PC-9 (cell line): ENCODE measurements around the gene PMIS2. TPM values are rescaled to one million over a fixed set of nuclear protein-coding genes. Genes with fewer than 3 reads are reported as not detected.

ENCODE experiments used
- BruUV-seq: library from RNA; stranded (reverse); fragments of 400-500 nt; replicated peaks from 2 replicates; lab custom pipeline; 2021; lab: Mats Ljungman, UMichigan
- CTCF ChIA-PET: fragments of 300-600 bp; sonication (Branson Sonifier 250); formaldehyde crosslinking; loops from one replicate; lab custom pipeline; 2022; ENCODE audit warnings: antibody characterized with exemption; lab: Charles Lee
- POLR2A ChIA-PET: fragments of 300-600 bp; sonication (Branson Sonifier 250); formaldehyde crosslinking; loops from one replicate; lab custom pipeline; 2022; ENCODE audit warnings: antibody characterized with exemption; ENCODE audit not compliant: unreplicated experiment; lab: Charles Lee
- DNase-seq, 2 experiments: peaks; one replicate each; pipeline versions ENCODE4 v3.0.0 to v3.0.0-alpha.2; 2015 to 2022; ENCODE audit warnings: mixed read lengths in 1 of 2
- H2AFZ ChIP-seq: fragments of 200-600 bp; sonication (generic); 2 replicates; pipeline ENCODE4 v1.8.1; 2017; ENCODE audit warnings: antibody characterized with exemption
- H3F3A ChIP-seq: fragments of 200-600 bp; sonication (generic); 2 replicates; pipeline ENCODE4 v1.8.1; 2017; ENCODE audit warnings: antibody characterized with exemption, mild to moderate bottlenecking, low read depth; ENCODE audit not compliant: insufficient read depth
- H3K27ac ChIP-seq: fragments of 200-600 bp; sonication (generic); 2 replicates; pipeline ENCODE4 v1.6.1; 2016; ENCODE audit warnings: mixed run types
- H3K27me3 ChIP-seq: fragments of 200-600 bp; sonication (generic); 2 replicates; pipeline ENCODE4 v1.6.1; 2016; ENCODE audit warnings: low read depth, mixed run types; ENCODE audit not compliant: insufficient read depth
- H3K36me3 ChIP-seq: fragments of 200-600 bp; sonication (generic); 2 replicates; pipeline ENCODE4 v1.6.1; 2016; ENCODE audit warnings: low read depth, mixed run types
- H3K4me1 ChIP-seq: fragments of 200-600 bp; sonication (generic); replicated peaks from 2 replicates; pipeline ENCODE4 v1.6.1; 2016; ENCODE audit warnings: mixed run types; ENCODE audit not compliant: insufficient read depth
- H3K4me2 ChIP-seq: fragments of 200-600 bp; sonication (generic); 2 replicates; pipeline ENCODE4 v1.6.1; 2017; ENCODE audit warnings: mixed run types
- H3K4me3 ChIP-seq: fragments of 200-600 bp; sonication (generic); 2 replicates; pipeline ENCODE4 v1.6.1; 2016; ENCODE audit warnings: mixed run types
- H3K79me2 ChIP-seq: fragments of 200-600 bp; sonication (generic); 2 replicates; pipeline ENCODE4 v1.6.1; 2017; ENCODE audit warnings: low read depth, mixed run types
- H3K9me2 ChIP-seq: fragments of 200-600 bp; sonication (generic); 2 replicates; pipeline ENCODE4 v1.8.1; 2017; ENCODE audit warnings: mild to moderate bottlenecking; ENCODE audit not compliant: insufficient read depth
- H3K9me3 ChIP-seq: fragments of 200-600 bp; sonication (generic); 2 replicates; pipeline ENCODE4 v1.8.1; 2016; ENCODE audit warnings: low read depth; ENCODE audit not compliant: insufficient read depth
- H4K20me1 ChIP-seq: fragments of 200-600 bp; sonication (generic); 2 replicates; pipeline ENCODE4 v1.8.1; 2017; ENCODE audit not compliant: insufficient read depth
- EZH2 ChIP-seq: fragments of 200-600 bp; sonication (generic); IDR thresholded peaks from 2 replicates; pipeline ENCODE4 v1.8.0; 2017; ENCODE audit warnings: antibody characterized with exemption, low read depth
- intact Hi-C: fragments of 100-400 bp; cut with micrococcal nuclease; formaldehyde crosslinking; loops from one replicate; pipeline ENCODE4 v1.10.0; 2022; ENCODE audit not compliant: unreplicated experiment
- total RNA-seq: library from RNA; stranded (reverse); gene quantifications from 2 replicates; pipeline ENCODE4 v1.2.3, GENCODE V29; 2021
- TF ChIP-seq, protein P1 (sequence below): fragments of 200-600 bp; sonication (generic); conservative IDR thresholded peaks from 2 replicates; pipeline ENCODE4 v1.6.1; 2017; ENCODE audit warnings: mixed run types, antibody characterized with exemption, mild to moderate bottlenecking, moderate library complexity

PMIS2 gene
- total RNA-seq, 1 experiment from 2014 or later, result not detected

DNA sequence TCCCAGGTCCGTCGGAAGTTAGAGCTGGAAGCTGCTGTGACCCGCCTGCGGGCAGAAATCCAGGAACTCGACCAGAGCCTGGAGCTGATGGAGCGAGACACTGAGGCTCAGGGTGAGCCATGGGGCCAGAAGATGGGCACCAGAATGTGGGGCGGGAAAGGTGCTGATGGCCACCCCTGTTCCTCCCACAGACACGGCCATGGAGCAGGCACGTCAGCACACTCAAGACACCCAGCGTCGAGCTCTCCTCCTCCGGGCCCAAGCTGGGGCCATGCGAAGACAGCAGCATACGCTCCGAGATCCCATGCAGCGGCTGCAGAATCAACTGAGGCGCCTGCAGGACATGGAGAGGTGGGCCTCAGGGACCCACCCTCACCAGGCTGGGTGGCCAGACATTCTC is 29.1 kb downstream of the PMIS2 start:
- H3K27ac ChIP-seq, result no peak overlapping the region
- TF ChIP-seq, protein P1, sequence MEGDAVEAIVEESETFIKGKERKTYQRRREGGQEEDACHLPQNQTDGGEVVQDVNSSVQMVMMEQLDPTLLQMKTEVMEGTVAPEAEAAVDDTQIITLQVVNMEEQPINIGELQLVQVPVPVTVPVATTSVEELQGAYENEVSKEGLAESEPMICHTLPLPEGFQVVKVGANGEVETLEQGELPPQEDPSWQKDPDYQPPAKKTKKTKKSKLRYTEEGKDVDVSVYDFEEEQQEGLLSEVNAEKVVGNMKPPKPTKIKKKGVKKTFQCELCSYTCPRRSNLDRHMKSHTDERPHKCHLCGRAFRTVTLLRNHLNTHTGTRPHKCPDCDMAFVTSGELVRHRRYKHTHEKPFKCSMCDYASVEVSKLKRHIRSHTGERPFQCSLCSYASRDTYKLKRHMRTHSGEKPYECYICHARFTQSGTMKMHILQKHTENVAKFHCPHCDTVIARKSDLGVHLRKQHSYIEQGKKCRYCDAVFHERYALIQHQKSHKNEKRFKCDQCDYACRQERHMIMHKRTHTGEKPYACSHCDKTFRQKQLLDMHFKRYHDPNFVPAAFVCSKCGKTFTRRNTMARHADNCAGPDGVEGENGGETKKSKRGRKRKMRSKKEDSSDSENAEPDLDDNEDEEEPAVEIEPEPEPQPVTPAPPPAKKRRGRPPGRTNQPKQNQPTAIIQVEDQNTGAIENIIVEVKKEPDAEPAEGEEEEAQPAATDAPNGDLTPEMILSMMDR, result no peak
- no peak for TF ChIP-seq EZH2
- DNase-seq, result no peak
- H3K79me2 ChIP-seq, result peaks cover 4% of the 10 kb centered on the region; the same call in 1 of the 2 replicates
- no peaks in the 10 kb centered on the region for H3K27me3 ChIP-seq
- H3K9me3 ChIP-seq, result no peaks in the 10 kb centered on the region
- CTCF ChIA-PET, result no interaction called here
- POLR2A ChIA-PET, result no interaction called here
- no peaks in the 10 kb centered on the region for H3K36me3 ChIP-seq
- no TSS peak for BruUV-seq
- H3K9me2 ChIP-seq, result no peaks in the 10 kb centered on the region
- H2AFZ ChIP-seq, result no peak overlapping the region
- no peaks in the 10 kb centered on the region for H4K20me1 ChIP-seq
- H3K4me3 ChIP-seq, result no peak overlapping the region
- no peaks in the 10 kb centered on the region for H3F3A ChIP-seq
- intact Hi-C loops, result no loop called here
- no peak overlapping the region for H3K4me2 ChIP-seq
- 0 out of 2 replicates have a peak, but pooled peaks cover 5% of the 10 kb centered on the region for H3K4me1 ChIP-seq

DNA sequence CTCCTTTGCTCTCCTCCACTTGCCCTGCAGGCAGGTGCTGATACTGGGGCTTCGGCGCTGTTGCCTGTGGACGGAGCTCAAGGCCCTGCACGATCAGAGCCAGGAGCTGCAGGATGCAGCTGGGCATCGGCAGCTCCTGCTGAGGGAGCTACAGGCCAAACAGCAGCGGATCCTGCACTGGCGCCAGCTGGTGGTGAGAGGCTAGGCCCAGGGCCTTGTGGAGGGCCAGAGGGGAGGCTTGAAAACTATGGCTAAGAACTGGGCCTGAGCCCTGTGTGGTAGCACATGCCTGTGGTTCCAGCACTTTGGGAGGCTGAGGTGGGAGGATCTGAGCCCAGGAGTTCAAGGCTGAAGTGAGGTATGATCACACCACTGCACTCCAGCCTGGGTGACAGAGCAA is 32.9 kb downstream of the PMIS2 start:
- DNase-seq, result no peak
- ChIA-PET POLR2A (interaction anchor here (0.5 kb wide), 1 partner anchor 12 kb away, joined by 3 read pairs; no protein-coding TSS in a partner anchor), CTCF (no interaction called here)

DNA sequence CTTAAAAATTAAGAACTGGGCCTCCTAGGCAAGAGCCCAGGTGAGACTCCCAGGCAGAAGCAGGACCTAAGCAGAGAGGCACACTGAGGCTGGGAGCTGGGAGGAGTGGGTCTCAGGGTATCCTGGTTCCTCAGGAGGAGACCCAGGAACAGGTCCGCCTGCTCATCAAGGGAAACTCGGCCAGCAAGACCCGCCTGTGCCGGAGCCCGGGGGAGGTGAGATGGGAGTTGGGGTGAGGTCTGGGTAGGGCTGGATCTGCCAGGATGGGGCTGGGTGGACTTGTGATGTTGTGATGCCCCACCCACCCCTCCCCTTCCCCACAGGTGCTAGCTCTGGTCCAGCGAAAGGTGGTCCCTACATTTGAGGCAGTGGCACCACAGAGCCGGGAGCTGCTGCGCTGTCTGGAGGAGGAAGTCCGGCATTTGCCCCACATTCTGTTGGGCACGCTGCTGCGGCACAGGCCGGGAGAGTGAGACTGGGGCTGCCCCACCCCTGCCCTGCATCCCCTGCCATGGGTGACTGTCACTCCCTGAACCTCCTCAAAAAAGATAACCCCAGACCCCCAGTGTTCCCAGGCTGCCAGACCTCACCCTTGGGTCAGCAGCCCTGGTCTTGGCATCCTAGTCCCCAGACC is 33.4 kb downstream of the PMIS2 start:
- no peaks in the 10 kb centered on the region for H3K79me2 ChIP-seq
- H3K27ac ChIP-seq, result no peak overlapping the region
- TF ChIP-seq EZH2, result no peak
- TF ChIP-seq, protein P1, result no peak
- H3K27me3 ChIP-seq, result no peaks in the 10 kb centered on the region
- BruUV-seq, result no TSS peak
- ChIA-PET POLR2A (interaction anchor here (0.5 kb wide), 1 partner anchor 13 kb away, joined by 3 read pairs; no protein-coding TSS in a partner anchor), CTCF (no interaction called here)
- no peaks in the 10 kb centered on the region for H3K9me3 ChIP-seq
- intact Hi-C loops, result no loop called here
- H3F3A ChIP-seq, result no peaks in the 10 kb centered on the region
- H3K4me3 ChIP-seq, result no peak overlapping the region
- H4K20me1 ChIP-seq, result no peaks in the 10 kb centered on the region
- no peaks in the 10 kb centered on the region for H3K4me1 ChIP-seq
- no peak overlapping the region for H3K4me2 ChIP-seq
- DNase-seq, result no peak
- H3K9me2 ChIP-seq, result no peaks in the 10 kb centered on the region
- no peak overlapping the region for H2AFZ ChIP-seq
- no peaks in the 10 kb centered on the region for H3K36me3 ChIP-seq

More for the DNA sequence above, 32.9 kb downstream of the PMIS2 start:
- H3K4me3 ChIP-seq, result no peak overlapping the region
- intact Hi-C loops, result no loop called here
- BruUV-seq, result no TSS peak
- no peaks in the 10 kb centered on the region for H4K20me1 ChIP-seq
- H3K9me3 ChIP-seq, result no peaks in the 10 kb centered on the region
- no peaks in the 10 kb centered on the region for H3K9me2 ChIP-seq
- H3K27ac ChIP-seq, result no peak overlapping the region
- H3F3A ChIP-seq, result no peaks in the 10 kb centered on the region
- H3K27me3 ChIP-seq, result no peaks in the 10 kb centered on the region
- H3K36me3 ChIP-seq, result no peaks in the 10 kb centered on the region
- TF ChIP-seq, protein P1, result no peak
- TF ChIP-seq EZH2, result no peak
- no peak overlapping the region for H2AFZ ChIP-seq
- no peaks in the 10 kb centered on the region for H3K79me2 ChIP-seq
- no peaks in the 10 kb centered on the region for H3K4me1 ChIP-seq
- no peak overlapping the region for H3K4me2 ChIP-seq
